Transverse colon (tissue), 4 donors: ENCODE measurements around the gene ATP9A.

ENCODE experiments used
- EP300 ChIP-seq: sonication (generic); formaldehyde crosslinking; IDR thresholded peaks from one replicate; pipeline ENCODE4 v1.6.1; 2017; ENCODE audit warnings: antibody characterized with exemption, low read depth
- POLR2A ChIP-seq: fragments of 450-650 bp; IDR thresholded peaks from one replicate; pipeline ENCODE4 v1.6.1; 2016; ENCODE audit warnings: antibody characterized with exemption, mild to moderate bottlenecking, moderate library complexity
- POLR2AphosphoS5 ChIP-seq, 3 donors: sonication (generic); formaldehyde crosslinking; IDR thresholded peaks; one replicate each; pipeline ENCODE4 v1.6.1; 2016; ENCODE audit warnings: antibody characterized with exemption in 3 of 3
- TF ChIP-seq, protein P1 (sequence below), 5 experiments: fragments of 200-600 bp in 3 of 5; fragments of 450-650 bp in 2 of 5; sonication (generic) in 3 of 5; IDR thresholded peaks; 1 replicate in 2 of 5; 2 replicates in 3 of 5; pipeline ENCODE4 v1.5.1; 2016 to 2017; ENCODE audit warnings: antibody characterized with exemption in 5 of 5, inconsistent platforms in 3 of 5, mild to moderate bottlenecking in 2 of 5, moderate library complexity in 1 of 5

DNA sequence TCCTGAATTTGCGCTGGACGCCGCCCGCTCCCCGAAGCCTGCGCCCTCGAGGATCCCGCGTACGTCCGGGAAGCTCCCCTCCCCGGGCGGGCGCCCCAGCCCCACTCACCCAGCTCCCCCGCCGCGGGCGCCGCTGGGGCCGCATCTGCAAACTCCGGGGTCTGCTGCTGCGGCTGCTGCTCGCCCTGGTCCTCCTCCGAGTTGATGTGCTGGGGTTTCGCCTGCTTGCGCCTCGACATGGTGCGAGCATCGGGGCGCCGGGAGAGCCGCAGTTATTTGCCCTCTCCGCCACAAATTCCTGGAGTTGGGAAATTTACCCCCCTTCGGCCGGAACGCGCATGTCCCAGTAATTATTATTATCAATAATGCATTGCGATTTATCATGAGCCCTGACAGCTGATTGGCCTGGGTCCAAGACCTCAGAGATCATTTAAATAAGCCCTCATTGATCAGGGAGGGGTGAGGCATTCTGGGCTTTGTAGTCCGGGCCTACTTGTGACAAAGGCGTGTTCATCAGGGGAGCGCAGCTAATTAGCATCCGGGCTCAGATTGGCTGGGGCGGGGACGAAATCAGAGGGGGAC lies 34.1 kb upstream of the ATP9A start, which contains the start of gene SALL4:
- TF ChIP-seq EP300 (no peak), POLR2A (no peak), POLR2AphosphoS5 (IDR thresholded peaks at IDR 0.05) (no peak)
- TF ChIP-seq, protein P1, sequence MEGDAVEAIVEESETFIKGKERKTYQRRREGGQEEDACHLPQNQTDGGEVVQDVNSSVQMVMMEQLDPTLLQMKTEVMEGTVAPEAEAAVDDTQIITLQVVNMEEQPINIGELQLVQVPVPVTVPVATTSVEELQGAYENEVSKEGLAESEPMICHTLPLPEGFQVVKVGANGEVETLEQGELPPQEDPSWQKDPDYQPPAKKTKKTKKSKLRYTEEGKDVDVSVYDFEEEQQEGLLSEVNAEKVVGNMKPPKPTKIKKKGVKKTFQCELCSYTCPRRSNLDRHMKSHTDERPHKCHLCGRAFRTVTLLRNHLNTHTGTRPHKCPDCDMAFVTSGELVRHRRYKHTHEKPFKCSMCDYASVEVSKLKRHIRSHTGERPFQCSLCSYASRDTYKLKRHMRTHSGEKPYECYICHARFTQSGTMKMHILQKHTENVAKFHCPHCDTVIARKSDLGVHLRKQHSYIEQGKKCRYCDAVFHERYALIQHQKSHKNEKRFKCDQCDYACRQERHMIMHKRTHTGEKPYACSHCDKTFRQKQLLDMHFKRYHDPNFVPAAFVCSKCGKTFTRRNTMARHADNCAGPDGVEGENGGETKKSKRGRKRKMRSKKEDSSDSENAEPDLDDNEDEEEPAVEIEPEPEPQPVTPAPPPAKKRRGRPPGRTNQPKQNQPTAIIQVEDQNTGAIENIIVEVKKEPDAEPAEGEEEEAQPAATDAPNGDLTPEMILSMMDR (IDR thresholded peaks at IDR 0.05), result no peak
